ENCODE data around the gene RAB3GAP1.

DNA sequence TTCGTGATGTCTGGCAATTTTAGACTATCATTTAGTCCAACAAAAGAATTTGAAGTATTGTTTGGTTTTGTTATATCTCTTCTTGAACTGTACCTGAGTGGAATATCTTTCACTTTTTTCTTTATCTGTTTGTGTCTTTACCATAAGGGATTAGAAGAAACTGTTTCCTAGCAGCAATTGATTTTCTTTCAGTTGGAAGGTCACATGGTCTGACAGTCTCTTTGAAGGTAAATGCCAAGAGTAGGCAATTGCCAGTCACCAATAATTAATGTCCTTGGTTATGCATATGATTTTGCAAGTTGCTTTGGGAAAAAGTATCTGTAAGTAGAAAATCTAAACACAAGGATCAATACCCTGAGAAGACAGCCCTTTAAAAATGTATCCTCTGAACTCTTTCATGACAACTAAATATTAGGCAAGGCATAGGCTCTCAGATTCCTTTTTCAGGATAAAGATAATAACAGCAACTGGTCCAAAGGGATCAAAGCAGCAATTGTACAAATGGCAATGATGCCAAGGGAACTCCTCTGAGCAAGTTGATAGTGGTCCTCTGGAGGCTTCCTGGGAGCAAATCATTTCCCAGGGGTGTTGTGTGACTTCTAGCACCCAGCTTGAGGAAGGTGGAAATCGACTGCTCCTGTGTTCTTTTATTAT, 22.5 kb upstream of the RAB3GAP1 start:
- TF ChIP-seq, protein P1, sequence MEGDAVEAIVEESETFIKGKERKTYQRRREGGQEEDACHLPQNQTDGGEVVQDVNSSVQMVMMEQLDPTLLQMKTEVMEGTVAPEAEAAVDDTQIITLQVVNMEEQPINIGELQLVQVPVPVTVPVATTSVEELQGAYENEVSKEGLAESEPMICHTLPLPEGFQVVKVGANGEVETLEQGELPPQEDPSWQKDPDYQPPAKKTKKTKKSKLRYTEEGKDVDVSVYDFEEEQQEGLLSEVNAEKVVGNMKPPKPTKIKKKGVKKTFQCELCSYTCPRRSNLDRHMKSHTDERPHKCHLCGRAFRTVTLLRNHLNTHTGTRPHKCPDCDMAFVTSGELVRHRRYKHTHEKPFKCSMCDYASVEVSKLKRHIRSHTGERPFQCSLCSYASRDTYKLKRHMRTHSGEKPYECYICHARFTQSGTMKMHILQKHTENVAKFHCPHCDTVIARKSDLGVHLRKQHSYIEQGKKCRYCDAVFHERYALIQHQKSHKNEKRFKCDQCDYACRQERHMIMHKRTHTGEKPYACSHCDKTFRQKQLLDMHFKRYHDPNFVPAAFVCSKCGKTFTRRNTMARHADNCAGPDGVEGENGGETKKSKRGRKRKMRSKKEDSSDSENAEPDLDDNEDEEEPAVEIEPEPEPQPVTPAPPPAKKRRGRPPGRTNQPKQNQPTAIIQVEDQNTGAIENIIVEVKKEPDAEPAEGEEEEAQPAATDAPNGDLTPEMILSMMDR (IDR thresholded peaks at IDR 0.05), result no peak
- TF ChIP-seq POLR2A (IDR thresholded peaks at IDR 0.05), result no peak

Data from tibial nerve (tissue), 3 donors.